GM19455 (cell line): ENCODE data around the gene AFF3.
"Not testable (repeated sequence)": the region's sequence is repeated elsewhere in the genome, so short reads cannot be mapped to it uniquely, and the experiment has no call there.

Experiments
- ATAC-seq: cut with Tn5 transposase; IDR thresholded peaks from one replicate; pipeline ENCODE4 v1.9.1; 2021; ENCODE audit not compliant: unreplicated experiment

AFF3 gene

DNA sequence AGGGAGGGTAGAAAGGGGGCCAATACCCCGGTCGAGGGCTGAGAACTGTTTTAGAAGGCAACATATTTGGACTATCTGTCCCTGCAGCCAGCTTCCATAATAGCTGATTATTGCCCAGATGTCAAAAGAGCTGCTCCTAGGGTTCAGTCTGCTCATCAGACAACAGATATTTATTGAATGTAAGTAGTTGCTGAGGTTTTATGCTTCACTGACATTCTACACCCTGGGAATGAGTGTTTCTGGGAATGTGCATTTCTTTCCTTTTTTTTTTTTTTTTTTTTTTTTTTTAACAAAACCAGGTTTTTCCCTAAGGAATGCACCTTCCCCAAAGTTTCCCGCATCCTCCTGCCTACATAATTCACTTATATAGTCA, 33.8 kb downstream of the AFF3 start:
- ATAC-seq, result not testable (repeated sequence)

DNA sequence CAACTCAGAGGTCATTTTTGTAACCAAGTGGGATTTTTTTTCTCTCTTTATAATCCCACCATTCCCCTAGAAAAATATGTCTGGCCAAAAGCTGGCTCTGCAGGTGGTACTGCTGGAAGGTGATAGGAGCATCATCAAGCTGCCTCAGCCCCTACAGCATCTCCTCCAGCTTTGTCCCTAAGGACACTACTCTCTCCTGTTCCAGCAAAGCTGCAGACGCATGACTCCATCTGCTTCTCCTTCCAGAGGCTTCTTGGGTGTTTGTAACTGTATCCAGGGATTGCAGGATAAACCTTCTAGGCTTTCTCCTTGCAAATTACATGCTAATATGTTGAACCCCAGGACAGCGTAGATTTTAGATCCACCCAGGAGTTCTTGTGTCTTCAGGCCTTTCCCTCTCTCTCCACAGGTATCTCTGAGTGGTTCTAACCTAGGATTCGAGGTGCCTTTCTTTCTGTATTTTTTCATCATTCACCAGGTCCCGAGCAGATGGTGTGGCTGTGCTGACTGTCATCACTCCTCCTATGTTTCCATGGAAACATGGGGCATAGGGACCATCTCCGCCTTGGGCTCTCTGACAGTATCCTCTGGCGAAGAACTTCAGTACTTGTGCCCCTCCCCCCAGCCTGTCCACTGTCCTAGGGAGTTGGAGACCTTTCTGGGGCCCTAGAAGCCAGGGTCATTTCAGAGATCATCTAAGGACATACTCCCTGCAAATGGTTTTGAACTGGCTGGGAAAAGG, 34.3 kb downstream of the AFF3 start:
- no peak for ATAC-seq

DNA sequence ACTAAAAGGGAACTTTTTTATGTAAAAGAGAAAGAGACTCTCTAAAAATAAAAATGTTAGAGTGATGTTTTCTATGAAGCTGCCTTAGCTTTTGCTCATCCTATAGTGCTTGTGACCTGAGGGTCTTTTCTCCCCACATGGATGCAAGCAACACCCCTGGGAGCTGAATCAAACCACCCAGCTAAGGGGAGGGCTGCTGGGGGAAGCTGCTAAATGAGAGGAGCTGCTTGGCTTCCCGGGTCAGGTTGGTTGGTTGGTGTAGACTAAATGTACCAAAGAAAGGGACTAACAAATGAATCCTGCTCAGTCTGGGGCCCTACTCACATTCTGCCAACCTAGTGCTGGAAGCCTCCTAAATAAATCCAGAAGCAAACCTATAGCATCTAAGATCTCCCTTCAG, 35.0 kb downstream of the AFF3 start:
- ATAC-seq, result no peak

DNA sequence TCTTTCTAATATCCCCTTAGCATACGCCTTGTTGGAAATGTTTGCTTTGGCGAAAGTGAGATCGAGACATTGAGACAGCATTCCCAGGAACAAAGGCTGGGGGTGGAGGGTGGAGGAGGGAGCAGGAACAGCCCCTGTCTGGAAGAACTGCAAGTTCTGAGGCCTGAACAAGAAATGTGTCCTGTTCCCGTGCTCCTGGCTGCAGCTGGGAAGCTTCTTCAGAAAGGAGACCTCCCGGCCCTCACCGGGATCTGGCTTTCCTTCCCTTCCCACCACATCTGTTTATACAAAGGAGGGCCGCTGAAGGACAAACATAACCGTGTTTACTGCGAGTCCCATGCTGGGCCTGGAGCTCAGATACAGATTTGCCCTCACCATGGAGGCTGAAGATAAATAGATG, 35.9 kb downstream of the AFF3 start:
- no peak for ATAC-seq

DNA sequence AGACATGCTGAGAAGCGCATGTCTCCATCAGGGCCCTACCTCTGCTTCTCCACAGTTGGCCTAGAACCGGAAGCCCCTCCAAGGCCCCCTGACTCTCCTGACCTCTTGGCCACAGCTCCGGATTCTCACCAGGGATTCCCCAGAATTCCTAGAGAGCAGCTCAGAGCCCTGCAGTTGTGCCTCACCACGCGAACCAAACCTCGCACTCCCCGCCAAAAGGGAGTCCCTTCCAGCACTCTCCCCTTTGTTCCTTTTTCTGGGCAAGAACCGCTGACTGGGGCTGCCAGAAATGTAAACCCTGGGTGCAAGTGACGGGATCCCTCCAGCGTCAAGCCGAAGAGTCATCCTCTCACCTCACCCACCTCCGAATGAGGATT, 36.7 kb downstream of the AFF3 start:
- no peak for ATAC-seq

DNA sequence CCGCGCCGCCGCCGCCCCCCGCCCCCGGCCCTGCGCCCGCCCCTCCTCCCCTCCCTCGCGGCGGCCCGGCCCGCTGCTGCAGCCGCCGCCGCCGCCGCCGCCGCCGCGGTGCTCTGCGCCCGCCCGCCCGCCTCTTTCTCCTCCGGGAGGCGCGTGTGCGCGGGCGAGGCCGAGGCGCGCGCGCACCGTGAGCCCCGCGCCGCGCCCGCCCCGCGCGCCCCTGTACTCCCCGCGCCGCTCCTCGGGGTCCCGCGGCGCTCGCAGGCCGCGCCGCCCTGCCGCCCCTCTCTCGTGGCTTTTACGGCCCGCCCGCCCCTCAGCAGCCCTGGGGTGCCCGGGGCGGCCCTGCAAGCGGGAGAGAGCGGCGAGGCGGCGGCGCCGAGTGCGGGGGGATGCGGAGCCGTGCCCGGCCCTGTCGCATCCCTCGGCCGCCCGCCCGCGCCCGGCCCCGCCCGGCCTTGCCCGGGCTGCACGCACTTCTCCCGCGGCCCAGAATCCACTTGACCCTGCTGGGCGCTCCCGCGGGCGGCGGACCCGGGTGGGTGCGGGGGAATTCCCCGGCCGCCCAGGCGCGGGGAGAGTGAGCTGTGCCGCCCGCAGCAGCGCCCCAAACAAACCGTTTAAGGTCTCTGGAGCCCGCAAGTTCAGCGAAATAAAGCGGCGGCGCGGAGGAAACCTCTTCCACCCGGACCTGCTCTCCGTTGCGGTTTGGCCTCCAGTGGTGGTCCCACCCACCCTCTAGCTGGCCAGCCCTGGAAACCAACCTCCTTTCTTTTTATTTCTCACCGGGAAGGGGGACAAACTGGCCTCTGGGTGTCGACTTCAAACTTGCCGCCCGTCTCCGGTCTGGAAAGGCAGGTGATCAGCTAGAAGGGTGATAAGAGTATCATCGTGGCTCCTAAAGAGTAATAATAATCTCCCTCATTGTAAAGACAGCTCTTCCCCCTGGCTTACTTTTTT, 37.4 kb downstream of the AFF3 start:
- no peak for ATAC-seq

DNA sequence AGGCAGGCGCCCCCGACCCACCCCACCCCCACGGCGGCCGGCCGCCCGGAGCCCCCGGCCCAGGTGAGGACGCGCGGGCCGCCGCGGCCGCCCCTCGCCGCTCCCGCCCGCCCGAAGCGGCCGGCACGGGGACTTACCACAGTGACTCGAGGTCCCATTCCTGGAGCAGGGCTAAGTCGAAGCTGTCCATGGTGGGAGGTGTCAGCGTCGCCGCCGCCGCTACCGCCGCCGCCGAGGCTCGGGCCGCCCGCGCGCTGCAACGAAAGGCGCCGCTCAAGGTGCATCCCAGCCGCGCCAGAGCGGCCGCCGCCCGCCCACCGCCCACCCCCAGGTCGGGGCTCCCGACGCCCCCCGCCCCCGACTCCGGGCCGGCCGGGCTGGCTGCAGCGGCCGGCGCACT, 38.1 kb downstream of the AFF3 start:
- not testable (repeated sequence) for ATAC-seq

DNA sequence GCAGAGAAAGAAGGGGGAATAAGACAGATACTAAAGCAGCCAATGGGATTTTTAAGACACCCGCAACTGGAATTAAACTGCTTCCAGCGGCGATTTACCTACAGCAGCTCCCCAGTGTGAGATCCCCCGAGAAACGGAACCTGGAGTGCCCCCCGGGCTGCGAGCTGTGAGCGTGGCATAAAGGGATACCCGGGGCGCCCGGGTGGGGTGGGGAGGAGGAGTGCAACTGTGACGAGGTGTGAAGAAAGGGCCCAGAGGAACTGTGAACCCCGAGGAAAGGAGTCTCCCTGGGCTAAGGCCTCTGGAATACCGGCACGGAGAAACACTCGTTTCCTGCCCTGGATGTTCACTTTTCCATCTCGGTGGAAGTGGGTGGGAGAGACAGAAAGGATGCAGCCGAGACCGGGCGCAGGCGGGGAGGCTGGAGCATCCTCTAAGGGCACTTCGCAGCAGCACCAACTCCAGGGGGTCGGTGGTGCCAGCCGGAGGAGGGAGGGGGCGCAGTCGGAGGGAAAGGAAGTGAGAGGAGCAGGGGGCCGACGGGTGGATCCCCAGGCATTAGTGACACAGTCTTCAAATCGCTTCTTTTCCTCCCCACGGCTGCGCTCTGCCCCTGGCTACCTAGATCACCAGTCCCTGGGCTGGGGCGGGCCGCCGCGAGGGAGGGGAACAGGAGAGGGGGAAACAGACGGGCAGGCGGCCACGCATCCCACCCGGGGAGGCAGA, 38.7 kb downstream of the AFF3 start:
- not testable (repeated sequence) for ATAC-seq

DNA sequence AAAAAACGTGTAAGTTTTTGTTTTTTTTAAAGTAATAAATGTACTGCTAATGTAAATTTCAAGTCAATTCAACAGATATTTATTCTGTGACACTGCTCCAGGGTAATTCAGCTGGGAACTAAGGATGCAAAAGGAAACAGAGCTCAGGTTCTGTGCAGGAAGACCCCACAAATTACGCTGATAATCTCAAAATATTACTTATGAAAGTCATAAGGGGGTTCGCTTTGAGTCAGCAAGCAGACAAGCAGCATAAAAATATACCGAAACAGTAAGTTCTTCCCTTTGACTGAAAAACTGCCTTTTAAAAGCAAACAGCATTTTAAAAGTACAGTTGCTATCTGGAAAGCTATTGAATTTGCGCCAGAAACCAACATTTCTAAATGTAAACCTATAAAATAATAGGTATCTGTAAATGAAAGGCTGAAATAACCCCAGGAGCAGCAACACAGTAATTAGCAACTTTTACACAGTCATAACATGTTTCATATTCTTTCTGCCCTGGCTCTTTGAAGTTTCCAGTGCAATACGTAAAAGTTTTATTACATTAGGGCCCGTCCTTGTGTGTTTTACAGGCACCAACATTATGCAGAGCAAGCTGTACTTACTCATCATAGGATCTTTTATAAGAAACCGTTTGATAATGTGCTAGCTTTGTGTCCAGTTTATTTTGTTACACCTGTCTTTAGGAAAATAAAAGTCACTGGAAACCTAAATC, 39.8 kb downstream of the AFF3 start:
- ATAC-seq, result not testable (repeated sequence)

DNA sequence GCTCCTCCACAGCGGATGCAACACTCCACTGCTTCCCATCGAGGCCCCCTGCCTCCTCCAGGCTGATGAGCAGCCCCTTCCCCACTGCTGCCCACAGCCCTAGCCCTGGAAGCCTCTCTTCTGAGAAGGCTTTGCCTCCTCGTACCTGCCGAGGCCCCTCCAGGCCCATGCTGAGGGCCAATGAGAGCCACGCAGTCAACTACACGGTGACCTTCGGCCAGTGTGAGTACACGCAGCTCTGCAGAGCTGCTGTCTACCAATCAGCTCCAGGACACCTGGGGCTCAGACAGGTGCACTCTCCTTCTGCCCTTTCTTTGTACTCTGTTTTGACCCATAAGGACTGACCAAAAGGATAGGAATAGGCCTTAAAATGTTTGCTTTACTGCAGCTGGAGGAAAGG, 43.5 kb downstream of the AFF3 start:
- not testable (repeated sequence) for ATAC-seq

DNA sequence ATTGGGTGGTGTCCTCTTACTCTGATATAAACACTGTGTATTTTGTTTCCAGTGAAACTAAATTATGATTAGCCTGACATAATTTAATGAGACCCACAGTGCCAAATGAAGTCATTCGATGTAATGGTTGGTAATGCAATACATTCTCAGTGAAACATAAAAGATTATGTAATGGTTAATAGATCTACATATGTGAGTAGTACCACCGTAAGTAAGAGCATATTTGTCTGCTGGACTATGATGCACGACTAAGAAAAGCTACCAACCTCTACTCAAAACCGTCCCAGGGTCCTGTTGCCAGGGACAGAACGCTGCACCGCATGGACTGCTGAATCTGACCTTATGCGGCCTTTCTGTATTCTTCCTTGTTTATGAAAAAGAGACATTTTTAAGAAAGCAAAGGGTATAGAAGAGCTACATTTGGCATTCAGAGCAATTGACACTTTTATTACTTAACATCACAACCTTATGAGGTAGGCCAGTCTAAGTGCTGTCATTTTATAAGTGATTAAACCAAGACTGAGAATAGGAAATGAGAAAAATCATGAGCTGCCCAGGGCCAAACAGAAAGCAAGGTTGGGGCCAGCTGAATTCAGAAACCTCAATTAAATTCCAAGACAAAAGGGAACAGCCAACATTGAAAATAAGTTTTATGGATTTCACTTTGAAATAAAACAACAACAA, 44.6 kb downstream of the AFF3 start:
- not testable (repeated sequence) for ATAC-seq

DNA sequence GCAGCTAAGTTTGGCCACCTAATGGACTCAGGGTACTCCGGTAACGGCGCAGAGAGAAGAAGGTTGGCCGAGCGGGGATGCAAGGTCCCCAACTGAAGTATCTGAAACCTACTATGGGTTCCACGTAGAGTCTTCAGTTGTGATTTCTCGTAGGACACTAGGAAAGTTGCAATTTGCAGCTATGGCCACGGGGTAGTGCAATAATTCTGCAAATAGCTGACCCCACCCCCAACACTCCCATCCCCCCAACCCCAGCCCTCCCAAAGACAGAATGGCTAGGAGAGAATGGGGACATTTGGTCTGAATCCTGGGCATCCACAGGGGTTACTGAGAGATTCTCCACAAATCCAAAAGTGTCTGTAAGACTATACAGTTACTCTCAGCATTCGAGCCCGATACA, 46.5 kb downstream of the AFF3 start:
- not testable (repeated sequence) for ATAC-seq

DNA sequence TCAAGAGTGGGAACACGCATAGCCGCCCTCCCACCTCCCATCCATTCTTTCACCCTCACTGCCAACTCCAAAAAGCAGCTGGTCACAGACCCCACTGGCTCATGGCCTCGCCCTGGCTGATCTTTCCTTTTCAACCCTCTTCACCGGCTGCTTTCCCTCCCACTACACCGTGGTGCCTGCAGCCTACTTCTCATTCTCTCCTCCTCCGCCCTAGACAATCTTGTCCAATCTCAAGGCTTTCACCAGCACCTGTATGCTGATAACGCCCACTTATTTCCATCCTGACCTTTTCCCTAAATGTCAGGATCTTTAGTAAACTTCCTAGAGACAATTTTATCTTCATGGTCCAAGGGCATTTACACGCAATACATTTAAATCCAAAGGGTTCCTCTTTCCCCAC, 50.6 kb downstream of the AFF3 start:
- not testable (repeated sequence) for ATAC-seq

DNA sequence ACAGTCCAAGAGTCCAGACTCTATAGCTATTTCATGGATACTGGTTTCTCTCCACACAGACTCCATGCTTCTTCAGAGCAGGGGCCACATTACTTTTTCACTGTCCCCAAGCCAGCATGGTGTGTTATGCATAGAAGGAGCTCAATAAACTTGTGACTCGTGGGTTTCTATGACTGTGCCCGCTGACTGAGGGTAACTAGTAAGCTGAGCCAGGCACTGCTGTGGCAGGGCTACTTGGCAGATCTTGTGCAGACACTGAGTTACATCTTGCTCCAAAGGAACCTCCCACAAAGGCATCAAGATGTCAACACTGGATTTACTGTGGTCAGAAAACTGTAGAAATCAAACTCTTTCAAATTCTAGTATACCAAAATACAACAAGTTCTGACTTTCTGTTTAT, 56.6 kb downstream of the AFF3 start:
- not testable (repeated sequence) for ATAC-seq

DNA sequence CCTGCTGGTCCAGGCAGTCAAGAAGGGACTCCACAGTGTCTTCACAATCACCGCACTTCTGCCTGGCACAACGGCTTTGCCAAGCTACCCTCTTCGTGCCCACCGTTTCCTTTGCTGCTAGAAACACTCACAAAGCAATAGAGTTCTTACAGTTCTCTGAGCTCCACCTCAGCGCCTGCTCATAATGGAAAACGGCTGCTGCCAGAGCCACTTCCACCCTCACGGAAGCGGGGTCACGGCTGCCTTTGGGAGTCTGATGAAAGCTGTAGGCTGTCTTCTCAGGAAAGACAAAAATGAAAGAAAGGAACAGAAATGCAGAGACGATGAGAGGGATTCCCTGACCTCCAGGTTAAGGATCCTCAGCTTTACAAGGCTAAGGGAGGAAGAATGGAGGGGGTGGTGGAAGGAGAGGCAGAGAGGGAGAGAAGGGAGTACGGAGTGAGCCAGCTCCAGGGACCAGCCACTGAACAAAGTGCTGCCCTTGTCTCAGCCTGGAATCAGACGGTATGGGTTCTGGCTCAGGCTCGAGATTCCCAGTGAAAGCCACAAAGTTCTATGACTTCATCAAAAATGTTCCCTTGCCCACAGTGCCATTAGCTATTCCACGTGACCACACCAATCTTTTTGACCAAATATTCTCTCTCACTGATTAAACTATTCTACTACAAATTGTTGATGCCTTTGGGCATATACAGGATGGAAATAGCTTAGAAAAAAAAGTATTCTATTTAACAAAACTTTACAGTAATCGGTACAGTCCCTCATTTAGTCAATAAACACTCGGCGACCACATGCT, 58.8 kb downstream of the AFF3 start:
- ATAC-seq, result not testable (repeated sequence)

DNA sequence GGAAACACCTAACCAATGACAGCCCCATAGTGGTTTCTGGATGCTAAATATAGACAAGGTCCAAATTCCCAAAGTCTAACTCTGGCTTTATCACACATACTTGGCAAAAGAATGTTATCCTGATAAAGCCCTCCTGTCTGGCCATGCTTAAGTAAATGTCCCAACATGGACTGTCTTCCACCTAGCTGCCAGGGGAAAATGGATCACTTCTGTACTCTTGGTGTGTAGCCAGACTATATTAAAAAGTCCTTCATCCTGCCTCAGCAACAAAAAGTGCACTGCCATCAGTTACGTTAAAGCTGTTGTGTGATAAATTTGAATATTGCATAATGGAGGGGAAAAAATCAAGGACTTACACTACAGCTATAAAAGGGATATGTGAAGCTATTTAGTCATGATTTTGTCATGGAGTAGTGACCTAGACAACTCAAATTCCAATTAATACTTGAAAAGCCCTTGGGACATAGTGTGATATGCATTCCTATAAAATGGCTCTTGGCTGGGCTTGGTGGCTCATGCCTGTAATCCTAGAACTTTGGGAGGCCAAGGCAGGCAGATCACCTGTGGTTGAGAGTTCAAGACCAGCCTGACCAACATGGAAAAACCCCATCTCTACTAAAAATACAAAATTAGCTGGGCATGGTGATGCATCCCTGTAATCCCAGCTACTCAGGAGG, 60.0 kb downstream of the AFF3 start:
- not testable (repeated sequence) for ATAC-seq

DNA sequence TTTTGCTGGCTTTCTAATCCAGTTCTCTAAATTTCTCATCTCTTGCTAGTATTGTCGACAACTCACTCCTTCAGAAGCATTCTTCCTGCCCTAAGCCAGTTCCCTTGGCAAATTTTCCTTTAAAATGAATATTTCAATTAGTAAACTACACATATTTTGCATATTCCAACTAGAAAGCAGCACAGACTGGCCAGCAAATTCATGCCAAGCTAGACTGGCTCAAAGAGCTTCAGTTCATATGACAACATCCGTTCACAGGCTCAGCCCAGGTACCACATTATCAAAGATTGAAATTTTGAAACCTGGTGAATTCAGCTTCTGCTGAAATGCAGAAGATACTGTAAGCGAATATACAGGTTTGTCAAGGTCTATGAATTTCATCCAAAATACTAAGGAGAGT, 64.5 kb downstream of the AFF3 start:
- ATAC-seq, result no peak

DNA sequence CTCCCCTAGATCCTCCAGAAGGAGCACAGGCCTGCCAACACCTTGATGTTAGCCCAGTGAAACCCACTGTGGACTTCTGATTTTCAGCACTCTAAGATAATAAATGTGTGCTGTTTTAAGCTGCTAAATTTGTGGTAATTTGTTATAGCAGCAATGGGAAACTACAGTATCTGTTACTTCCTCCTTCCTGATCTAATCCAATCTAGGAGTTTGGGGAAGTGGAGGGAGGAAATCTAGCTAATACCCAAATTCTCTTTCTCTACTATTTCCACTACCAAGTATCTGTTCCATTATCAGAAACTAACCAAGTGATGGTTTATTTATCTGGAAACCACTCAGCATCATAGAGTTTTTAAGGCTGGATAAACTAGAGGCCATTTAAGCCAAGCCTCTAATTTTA, 64.9 kb downstream of the AFF3 start:
- no peak for ATAC-seq

DNA sequence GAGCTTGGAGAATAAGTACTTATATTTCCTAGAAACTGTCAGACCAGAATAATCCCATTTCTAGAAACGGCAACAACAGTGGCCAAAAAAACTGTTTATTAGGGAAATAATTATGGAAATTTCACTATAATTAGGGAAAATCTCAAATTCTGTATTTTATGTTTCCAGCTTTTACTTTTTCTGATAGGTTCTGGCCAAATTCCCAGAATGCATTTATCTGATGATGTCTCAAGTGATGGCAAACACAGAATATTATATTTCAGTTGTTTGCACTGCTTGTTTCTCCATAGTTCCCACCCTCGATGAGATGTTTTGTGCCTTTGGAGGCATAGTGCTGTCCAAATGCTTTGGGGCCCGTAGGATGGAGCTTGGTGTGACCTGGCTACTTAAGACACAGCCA, 66.9 kb downstream of the AFF3 start:
- ATAC-seq, result no peak
